Sigmoid colon (tissue), 4 donors: ENCODE results near the gene RAP1A.

Experiments used
- EP300 ChIP-seq, 4 donors: sonication (generic); formaldehyde crosslinking; IDR thresholded peaks; one replicate each; pipeline ENCODE4 v1.6.1; 2017; ENCODE audit warnings: antibody characterized with exemption in 4 of 4
- POLR2A ChIP-seq, 2 donors: fragments of 450-650 bp; IDR thresholded peaks; one replicate each; pipeline ENCODE4 v1.6.1; 2016; ENCODE audit warnings: antibody characterized with exemption in 2 of 2, mild to moderate bottlenecking in 2 of 2, moderate library complexity in 2 of 2
- POLR2AphosphoS5 ChIP-seq, 4 donors: sonication (generic); formaldehyde crosslinking; IDR thresholded peaks; one replicate each; pipeline ENCODE4 v1.6.1; 2017; ENCODE audit warnings: antibody characterized with exemption in 4 of 4
- TF ChIP-seq, protein P1 (sequence below), 4 experiments: fragments of 450-650 bp in 3 of 4; fragments of 200-600 bp in 1 of 4; IDR thresholded peaks; one replicate each; pipeline ENCODE4 v1.5.1; 2016 to 2019; ENCODE audit warnings: antibody characterized with exemption in 4 of 4, mild to moderate bottlenecking in 3 of 4, moderate library complexity in 2 of 4

DNA sequence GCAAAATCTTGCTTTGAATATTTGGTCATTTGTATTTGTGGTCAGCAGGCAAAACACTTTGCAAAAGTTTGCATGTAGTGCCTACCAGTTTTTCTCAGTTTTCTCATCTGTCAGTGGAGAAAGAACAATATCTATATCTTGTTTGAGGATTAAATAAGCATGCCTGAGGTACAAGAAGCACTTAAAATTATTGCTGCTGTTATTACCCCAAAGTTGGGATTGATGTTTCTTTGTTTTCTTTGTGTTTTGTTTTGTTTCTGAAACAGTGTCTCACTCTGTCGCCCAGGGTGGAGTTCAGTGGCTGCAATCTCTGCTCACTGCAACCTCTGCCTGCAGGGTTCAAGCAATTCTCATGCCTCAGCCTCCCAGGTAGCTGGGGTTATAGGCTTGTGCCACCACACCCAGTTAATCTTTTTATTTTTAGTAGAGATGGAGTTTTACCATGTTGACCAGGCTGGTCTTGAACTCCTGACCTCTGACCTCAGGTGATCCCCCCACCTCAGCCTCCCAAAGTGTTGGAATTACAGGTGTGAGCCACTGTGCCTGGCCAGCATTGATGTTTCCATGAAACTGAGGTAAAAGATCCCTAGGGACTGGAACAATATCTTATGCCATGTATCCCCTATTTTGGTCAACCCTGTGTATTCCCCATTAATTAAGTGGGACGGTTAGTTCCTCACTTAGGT is 15.9 kb downstream of the RAP1A start:
- TF ChIP-seq POLR2A (IDR thresholded peaks at IDR 0.05) (no peak), POLR2AphosphoS5 (IDR thresholded peaks at IDR 0.05) (no peak), EP300 (IDR thresholded peaks at IDR 0.05) (no peak)
- TF ChIP-seq, protein P1, sequence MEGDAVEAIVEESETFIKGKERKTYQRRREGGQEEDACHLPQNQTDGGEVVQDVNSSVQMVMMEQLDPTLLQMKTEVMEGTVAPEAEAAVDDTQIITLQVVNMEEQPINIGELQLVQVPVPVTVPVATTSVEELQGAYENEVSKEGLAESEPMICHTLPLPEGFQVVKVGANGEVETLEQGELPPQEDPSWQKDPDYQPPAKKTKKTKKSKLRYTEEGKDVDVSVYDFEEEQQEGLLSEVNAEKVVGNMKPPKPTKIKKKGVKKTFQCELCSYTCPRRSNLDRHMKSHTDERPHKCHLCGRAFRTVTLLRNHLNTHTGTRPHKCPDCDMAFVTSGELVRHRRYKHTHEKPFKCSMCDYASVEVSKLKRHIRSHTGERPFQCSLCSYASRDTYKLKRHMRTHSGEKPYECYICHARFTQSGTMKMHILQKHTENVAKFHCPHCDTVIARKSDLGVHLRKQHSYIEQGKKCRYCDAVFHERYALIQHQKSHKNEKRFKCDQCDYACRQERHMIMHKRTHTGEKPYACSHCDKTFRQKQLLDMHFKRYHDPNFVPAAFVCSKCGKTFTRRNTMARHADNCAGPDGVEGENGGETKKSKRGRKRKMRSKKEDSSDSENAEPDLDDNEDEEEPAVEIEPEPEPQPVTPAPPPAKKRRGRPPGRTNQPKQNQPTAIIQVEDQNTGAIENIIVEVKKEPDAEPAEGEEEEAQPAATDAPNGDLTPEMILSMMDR (IDR thresholded peaks at IDR 0.05): no peak
